GM20431 (cell line): Measurements from ENCODE around the gene FAM156A.
"Not testable (repeated sequence)": the region's sequence is repeated elsewhere in the genome, so short reads cannot be mapped to it uniquely, and the experiment has no call there.

Experiments used
- in situ Hi-C: fragments of 300-500 bp; cut with MseI, MboI; formaldehyde crosslinking; loops from one replicate; pipeline ENCODE4 v1.15.0; 2020; ENCODE audit warnings: low sequenced_read_pairs; ENCODE audit not compliant: unreplicated experiment

Gene FAM156A

GRCh38 chrX:52909313-52909969, 48.9 kb downstream of the FAM156A start:
- in situ Hi-C loops, result not testable (repeated sequence)

- in situ Hi-C loops, result not testable (repeated sequence)
These were observed 50.4 kb downstream of the FAM156A start for GRCh38 chrX:52907900-52908299.

GRCh38 chrX:52907137-52907536, 51.2 kb downstream of the FAM156A start:
- in situ Hi-C loops, result not testable (repeated sequence)

GRCh38 chrX:52906072-52906471, 52.2 kb downstream of the FAM156A start:
- in situ Hi-C loops, result not testable (repeated sequence)

DNA sequence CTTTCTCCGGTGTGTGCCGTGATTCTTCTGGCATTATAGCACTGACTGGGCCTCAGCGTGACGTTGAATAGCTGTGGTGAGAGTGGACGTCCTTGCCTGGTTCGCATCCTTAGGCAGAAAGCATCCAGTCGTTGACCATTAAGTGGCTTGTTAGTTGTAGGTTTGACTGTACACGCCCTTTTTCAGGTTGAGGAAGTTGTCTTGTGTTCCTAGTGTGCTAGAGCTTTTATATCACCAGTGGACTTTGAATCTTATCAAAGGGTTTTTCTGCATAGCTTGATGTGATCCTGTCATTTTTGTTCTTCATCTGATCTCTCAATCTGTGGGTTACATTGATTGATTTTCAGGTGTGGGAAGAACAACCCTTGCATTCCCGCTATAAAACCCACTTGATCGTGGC, 52.8 kb downstream of the FAM156A start:
- in situ Hi-C loops, result not testable (repeated sequence)
